Trophoblast cell (in vitro differentiated cells and primary cell): ENCODE data around the gene SEMA4D.
A peak's percentile ranks its signal among the peaks of the same experiment; 100 is the strongest.

Source experiments
- DNase-seq, 2 donors: peaks; one replicate each; pipeline ENCODE4 v3.0.0-alpha.2; 2016
- H2AFZ ChIP-seq: 2 replicates; pipeline ENCODE4 v1.6.1; 2013; ENCODE audit warnings: low read length, moderate library complexity, mild to moderate bottlenecking; ENCODE audit not compliant: insufficient read depth, poor library complexity
- H2AK5ac ChIP-seq: 2 replicates; pipeline ENCODE4 v1.6.1; 2013; ENCODE audit warnings: mild to moderate bottlenecking, low read length
- H2BK120ac ChIP-seq: 2 replicates; pipeline ENCODE4 v1.6.1; 2013; ENCODE audit warnings: low read length, mild to moderate bottlenecking, moderate library complexity; ENCODE audit not compliant: insufficient read depth, poor library complexity
- H2BK12ac ChIP-seq: 2 replicates; pipeline ENCODE4 v1.6.1; 2013; ENCODE audit warnings: mild to moderate bottlenecking, low read length, moderate library complexity
- H2BK5ac ChIP-seq: 2 replicates; pipeline ENCODE4 v1.6.1; 2013; ENCODE audit warnings: low read length, low read depth, moderate library complexity, mild to moderate bottlenecking; ENCODE audit not compliant: poor library complexity
- H3K14ac ChIP-seq: 2 replicates; pipeline ENCODE4 v1.6.1; 2013; ENCODE audit warnings: mild to moderate bottlenecking, low read length
- H3K18ac ChIP-seq: 2 replicates; pipeline ENCODE4 v1.6.1; 2013; ENCODE audit warnings: mild to moderate bottlenecking, low read length
- H3K23ac ChIP-seq: 2 replicates; pipeline ENCODE4 v1.6.1; 2013; ENCODE audit warnings: low read length
- H3K27ac ChIP-seq: 2 replicates; pipeline ENCODE4 v1.5.1; 2013; ENCODE audit warnings: low read depth, mild to moderate bottlenecking, inconsistent platforms, low read length, moderate library complexity
- H3K27me3 ChIP-seq: 2 replicates; pipeline ENCODE4 v1.6.1; 2013; ENCODE audit warnings: inconsistent platforms, mild to moderate bottlenecking, low read length, moderate library complexity; ENCODE audit not compliant: insufficient read depth
- H3K36me3 ChIP-seq, 2 experiments: 1 replicate in 1 of 2; 2 replicates in 1 of 2; pipeline ENCODE4 v1.6.1; 2013; ENCODE audit warnings: low read length in 2 of 2, mild to moderate bottlenecking in 2 of 2, moderate library complexity in 1 of 2; ENCODE audit not compliant: insufficient read depth in 2 of 2, control insufficient read depth in 1 of 2
- H3K4ac ChIP-seq: 2 replicates; pipeline ENCODE4 v1.6.1; 2013; ENCODE audit warnings: low read depth, mild to moderate bottlenecking, low read length, moderate library complexity
- H3K4me1 ChIP-seq, 2 experiments: 1 replicate in 1 of 2; 2 replicates in 1 of 2; pipeline ENCODE4 v1.6.1; 2013; ENCODE audit warnings: low read length in 2 of 2, mild to moderate bottlenecking in 2 of 2, moderate library complexity in 1 of 2; ENCODE audit not compliant: insufficient read depth in 2 of 2, control insufficient read depth in 1 of 2
- H3K4me2 ChIP-seq: 2 replicates; pipeline ENCODE4 v1.6.1; 2013; ENCODE audit warnings: inconsistent platforms, mild to moderate bottlenecking, low read length, moderate library complexity
- H3K4me3 ChIP-seq: 2 replicates; pipeline ENCODE4 v1.5.1; 2013; ENCODE audit warnings: mild to moderate bottlenecking, low read depth, low read length, inconsistent platforms
- H3K79me1 ChIP-seq: one replicate; pipeline ENCODE4 v1.6.1; 2013; ENCODE audit warnings: low read length
- H3K79me2 ChIP-seq: 2 replicates; pipeline ENCODE4 v1.6.1; 2013; ENCODE audit warnings: low read length, mild to moderate bottlenecking; ENCODE audit not compliant: control insufficient read depth, insufficient read depth, poor library complexity
- H3K9ac ChIP-seq: 2 replicates; pipeline ENCODE4 v1.6.1; 2013; ENCODE audit warnings: mild to moderate bottlenecking, low read length
- H3K9me3 ChIP-seq: 2 replicates; pipeline ENCODE4 v1.6.1; 2013; ENCODE audit warnings: low read depth, mild to moderate bottlenecking, control low read depth, inconsistent platforms, low read length; ENCODE audit not compliant: insufficient read depth
- H4K12ac ChIP-seq: 2 replicates; pipeline ENCODE4 v1.6.1; 2013; ENCODE audit warnings: low read depth, mild to moderate bottlenecking, low read length, moderate library complexity
- H4K8ac ChIP-seq: 2 replicates; pipeline ENCODE4 v1.6.1; 2013; ENCODE audit warnings: low read depth, mild to moderate bottlenecking, low read length, moderate library complexity
- H4K91ac ChIP-seq: one replicate; pipeline ENCODE4 v1.6.1; 2013; ENCODE audit warnings: low read depth, mild to moderate bottlenecking, low read length, moderate library complexity
- WGBS: extraction: QIAGEN DNeasy Blood & Tissue Kit; methylation state at CpG from one replicate; pipeline ENCODE4 v1.1.7; 2013; ENCODE audit warnings: missing lambda C conversion rate; ENCODE audit not compliant: insufficient read length, insufficient coverage; ENCODE audit errors: extremely low coverage; 5-methylcytosine and 5-hydroxymethylcytosine counted together

SEMA4D gene

DNA sequence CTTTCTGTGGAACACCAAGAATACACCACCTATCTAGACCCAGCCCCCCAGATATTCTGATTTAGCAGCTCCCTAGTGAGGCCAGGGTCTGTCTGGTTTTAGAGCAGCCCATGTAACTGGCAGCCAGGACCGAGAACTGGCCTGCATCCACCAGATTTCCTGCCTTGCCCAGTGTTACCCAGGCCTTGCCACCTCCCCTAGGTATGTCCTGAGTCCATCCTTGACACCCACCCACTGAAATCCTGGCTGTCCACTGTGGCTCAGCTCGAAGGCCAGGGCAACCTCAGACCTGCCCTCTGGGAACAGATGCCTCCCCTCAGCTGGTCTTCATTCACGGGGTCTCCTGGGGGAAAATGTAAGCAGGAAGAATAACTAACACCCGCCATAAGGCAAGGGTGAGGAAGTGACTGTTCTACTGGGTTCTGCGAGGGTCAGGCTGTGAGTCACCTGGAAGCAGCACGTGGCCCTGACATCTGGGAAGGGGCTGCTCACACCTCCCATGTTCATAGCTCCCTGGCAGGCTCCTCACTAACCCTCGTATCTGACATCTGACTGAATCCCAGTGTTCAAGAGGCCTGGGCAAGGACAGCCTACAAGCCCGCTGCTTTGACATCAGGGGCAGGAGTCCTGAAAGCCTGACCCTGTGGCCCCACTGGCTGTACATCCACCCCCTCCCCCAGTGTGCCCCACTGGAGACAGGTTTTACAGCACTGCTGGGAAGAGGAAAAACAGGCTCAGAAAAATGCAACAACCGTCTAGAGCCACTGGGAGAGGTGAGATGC, 72.7 kb downstream of the SEMA4D start:
- Histone ChIP-seq H4K8ac (no peak overlapping the region), H4K91ac (no peak overlapping the region), H3K9me3 (peaks cover 4% of the 10 kb centered on the region), H2BK12ac (no peak overlapping the region), H3K79me2 (peaks cover 2% of the 10 kb centered on the region), H2AK5ac (no peak overlapping the region), H2AFZ (no peak overlapping the region), H2BK5ac (no peak overlapping the region), H3K23ac (no peak overlapping the region), H3K14ac (no peak overlapping the region), H3K4me1 (peaks cover 12 to 13% of the 10 kb centered on the region in 2 experiments), H2BK120ac (no peak overlapping the region), H3K27me3 (no peaks in the 10 kb centered on the region), H4K12ac (no peak overlapping the region), H3K4ac (no peak overlapping the region), H3K27ac (no peak overlapping the region), H3K18ac (no peak overlapping the region), H3K4me2 (no peak overlapping the region), H3K79me1 (peaks cover 2% of the 10 kb centered on the region), H3K4me3 (no peak overlapping the region), H3K36me3 (no peaks in the 10 kb centered on the region), H3K9ac (no peak overlapping the region)
- no peak for DNase-seq
- WGBS = no CpG with 5 or more reads among the region's 9 CpGs

DNA sequence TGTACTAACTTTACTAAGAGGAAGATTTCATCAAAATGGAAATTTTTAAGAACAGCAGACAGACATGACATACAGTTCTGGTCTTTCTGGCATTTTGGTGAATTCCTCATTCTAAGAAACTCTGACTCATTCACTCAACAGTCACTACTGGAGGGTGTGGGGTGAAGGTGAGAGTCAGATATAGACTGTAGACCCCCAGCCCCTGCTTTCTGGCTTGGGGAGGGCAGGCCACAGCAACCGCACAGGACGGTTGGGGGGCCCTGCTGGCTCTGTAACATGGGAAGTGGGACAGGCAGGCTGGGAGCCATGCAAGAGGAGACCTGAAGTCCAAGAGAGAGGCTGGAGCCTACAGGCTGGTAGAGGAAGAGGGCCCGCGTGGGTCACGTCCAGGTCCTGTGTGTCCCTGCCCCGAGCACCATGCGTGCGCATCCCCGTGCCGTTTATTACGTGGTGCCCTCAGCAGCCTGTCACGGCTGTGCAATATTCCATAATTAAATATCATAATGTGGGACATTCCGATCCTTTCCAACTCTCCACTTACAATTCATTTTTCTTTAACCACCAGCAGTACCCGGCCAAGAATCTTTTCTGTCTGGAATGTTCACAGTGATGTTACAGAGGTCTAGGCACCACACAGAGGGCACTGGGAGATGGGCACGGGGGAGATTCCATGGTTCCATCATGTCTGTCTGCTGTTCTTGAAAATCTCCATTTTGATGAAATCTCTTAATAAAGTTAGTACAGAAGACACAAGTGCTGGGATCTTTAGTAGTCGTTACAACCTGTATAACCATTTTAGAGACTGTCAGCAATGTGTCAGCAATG, 75.5 kb downstream of the SEMA4D start:
- H2BK120ac ChIP-seq = peak overlapping the region; percentile 8
- no peaks in the 10 kb centered on the region for H3K79me2 ChIP-seq
- H2BK5ac ChIP-seq = no peak overlapping the region
- H3K27me3 ChIP-seq = no peaks in the 10 kb centered on the region
- no peak overlapping the region for H3K14ac ChIP-seq
- H3K79me1 ChIP-seq = peaks cover 2% of the 10 kb centered on the region
- no peak overlapping the region for H3K18ac ChIP-seq
- H3K36me3 ChIP-seq = no peaks in the 10 kb centered on the region
- H3K4me2 ChIP-seq = peak overlapping the region; percentile 0
- no peak overlapping the region for H4K8ac ChIP-seq
- peaks cover 12 to 13% of the 10 kb centered on the region in 2 experiments for H3K4me1 ChIP-seq
- peak overlapping the region; percentile 10 for H2BK12ac ChIP-seq
- H3K4ac ChIP-seq = no peak overlapping the region
- no peak overlapping the region for H3K23ac ChIP-seq
- no peak overlapping the region for H3K4me3 ChIP-seq
- no peak overlapping the region for H3K9ac ChIP-seq
- WGBS = no CpG with 5 or more reads among the region's 16 CpGs
- no peak overlapping the region for H3K27ac ChIP-seq
- H4K91ac ChIP-seq = peak overlapping the region; percentile 17
- H2AFZ ChIP-seq = no peak overlapping the region
- DNase-seq = peak; percentile 90 to 97
- peaks cover 2% of the 10 kb centered on the region for H3K9me3 ChIP-seq
- no peak overlapping the region for H2AK5ac ChIP-seq
- H4K12ac ChIP-seq = no peak overlapping the region

DNA sequence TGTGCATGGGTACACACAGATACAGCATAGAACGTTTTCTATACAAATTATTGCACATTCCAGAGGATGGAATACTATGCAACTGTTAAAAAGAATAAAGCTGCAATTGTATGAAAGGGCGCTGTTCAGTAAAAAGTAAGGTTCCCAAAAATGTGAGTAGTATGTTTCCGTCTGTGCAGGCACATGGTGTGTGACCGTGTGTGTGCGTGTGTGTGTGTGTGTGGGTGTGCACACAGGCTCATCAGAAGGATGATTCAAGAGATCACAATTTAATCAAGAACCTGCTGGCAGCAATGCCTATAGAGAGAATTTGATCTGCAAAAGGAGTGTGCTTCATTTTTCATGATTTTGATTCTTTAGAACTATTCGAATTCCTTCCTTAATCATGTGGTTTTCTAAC, 76.3 kb downstream of the SEMA4D start:
- H3K4ac ChIP-seq = no peak overlapping the region
- no peak overlapping the region for H3K14ac ChIP-seq
- no peaks in the 10 kb centered on the region for H3K27me3 ChIP-seq

DNA sequence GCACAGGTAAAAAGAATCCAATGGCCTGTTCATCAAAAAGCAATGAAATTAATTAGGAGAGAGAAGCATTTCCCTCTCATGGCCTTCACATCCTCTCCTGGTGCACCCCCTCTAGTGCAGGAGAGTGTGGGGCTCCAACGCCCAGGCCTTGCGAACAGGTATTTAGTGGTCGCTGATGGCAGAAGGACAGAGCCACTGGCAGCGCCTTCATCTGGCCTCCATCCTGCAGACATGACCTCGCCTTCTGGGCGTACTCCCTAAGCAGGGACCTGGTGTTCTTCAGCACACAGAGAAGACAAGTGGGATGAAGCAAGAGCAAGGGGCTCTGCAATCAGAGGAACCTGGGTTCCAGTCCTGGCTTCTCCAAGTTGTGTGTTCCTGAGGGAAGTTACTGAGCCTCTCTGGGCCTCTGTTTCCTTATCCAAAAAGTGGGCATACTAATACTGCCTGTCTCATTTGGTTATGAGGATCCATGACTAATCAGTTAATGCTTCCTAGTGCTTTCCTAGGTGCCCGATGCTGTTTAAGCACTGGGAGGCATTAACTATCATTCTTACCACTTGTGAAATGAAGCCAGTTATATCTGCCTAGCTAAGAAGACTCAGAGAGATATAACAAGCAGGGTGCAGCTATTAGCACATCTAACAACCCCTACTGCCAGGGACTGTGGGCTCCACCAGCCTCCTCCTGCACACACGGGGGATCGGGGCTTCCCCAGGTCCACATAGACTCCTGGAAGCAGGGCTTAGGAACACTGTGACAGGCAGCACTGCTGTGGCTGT, 77.3 kb downstream of the SEMA4D start:
- no peak overlapping the region for H3K4me3 ChIP-seq
- no peak for DNase-seq

More for the DNA sequence above, 76.3 kb downstream of the SEMA4D start:
- H3K9ac ChIP-seq = no peak overlapping the region
- H3K4me1 ChIP-seq = peaks cover 12 to 13% of the 10 kb centered on the region in 2 experiments
- no peaks in the 10 kb centered on the region for H3K36me3 ChIP-seq
- no peak overlapping the region for H4K91ac ChIP-seq
- H2BK5ac ChIP-seq = no peak overlapping the region
- no peak overlapping the region for H2AK5ac ChIP-seq
- no peak overlapping the region for H3K4me3 ChIP-seq
- H4K8ac ChIP-seq = no peak overlapping the region
- no peak overlapping the region for H2BK12ac ChIP-seq
- H3K18ac ChIP-seq = no peak overlapping the region
- H3K27ac ChIP-seq = no peak overlapping the region
- H3K23ac ChIP-seq = no peak overlapping the region
- H3K4me2 ChIP-seq = no peak overlapping the region
- DNase-seq = peak in 1 of 2 donors; percentile 52
- H3K79me1 ChIP-seq = peaks cover 2% of the 10 kb centered on the region
- no peaks in the 10 kb centered on the region for H3K79me2 ChIP-seq
- H2BK120ac ChIP-seq = no peak overlapping the region
- H2AFZ ChIP-seq = no peak overlapping the region
- H4K12ac ChIP-seq = no peak overlapping the region
- peaks cover 2% of the 10 kb centered on the region for H3K9me3 ChIP-seq
- no CpG with 5 or more reads among the region's 6 CpGs for whole genome bisulfite sequencing

More for the DNA sequence above, 77.3 kb downstream of the SEMA4D start:
- no peak overlapping the region for H3K23ac ChIP-seq
- no peak overlapping the region for H3K4me2 ChIP-seq
- no CpG with 5 or more reads among the region's 9 CpGs for WGBS
- H4K8ac ChIP-seq = no peak overlapping the region
- H3K27ac ChIP-seq = no peak overlapping the region
- no peaks in the 10 kb centered on the region for H3K36me3 ChIP-seq
- H2BK5ac ChIP-seq = no peak overlapping the region
- H2BK12ac ChIP-seq = no peak overlapping the region
- peak overlapping the region; percentile 33 for H4K91ac ChIP-seq
- no peaks in the 10 kb centered on the region for H3K27me3 ChIP-seq
- peaks cover 10% of the 10 kb centered on the region in 2 experiments for H3K4me1 ChIP-seq
- peaks cover 2% of the 10 kb centered on the region for H3K9me3 ChIP-seq
- H3K9ac ChIP-seq = no peak overlapping the region
- peak overlapping the region; percentile 17 for H2BK120ac ChIP-seq
- no peak overlapping the region for H4K12ac ChIP-seq
- H2AK5ac ChIP-seq = no peak overlapping the region
- no peak overlapping the region for H3K18ac ChIP-seq
- no peak overlapping the region for H2AFZ ChIP-seq
- no peak overlapping the region for H3K4ac ChIP-seq
- no peaks in the 10 kb centered on the region for H3K79me2 ChIP-seq
- H3K79me1 ChIP-seq = peaks cover 2% of the 10 kb centered on the region
- no peak overlapping the region for H3K14ac ChIP-seq
